Measurements from ENCODE around the gene LHFPL3.
A peak's percentile ranks its signal among the peaks of the same experiment; 100 is the strongest.
"Not testable (repeated sequence)": the region's sequence is repeated elsewhere in the genome, so short reads cannot be mapped to it uniquely, and the experiment has no call there.

Gene LHFPL3

GRCh38 chr7:104328296-104328969 lies at the start of gene LHFPL3:
TSS of gene LHFPL3 (plus strand) at chr7:104328603.
- DNase-seq (ENCODE audit: low read depth), result no peak

GRCh38 chr7:104281685-104282084 lies 46.7 kb upstream of the LHFPL3 start:
- not testable (repeated sequence) for DNase-seq (ENCODE audit: low read depth)

DNA sequence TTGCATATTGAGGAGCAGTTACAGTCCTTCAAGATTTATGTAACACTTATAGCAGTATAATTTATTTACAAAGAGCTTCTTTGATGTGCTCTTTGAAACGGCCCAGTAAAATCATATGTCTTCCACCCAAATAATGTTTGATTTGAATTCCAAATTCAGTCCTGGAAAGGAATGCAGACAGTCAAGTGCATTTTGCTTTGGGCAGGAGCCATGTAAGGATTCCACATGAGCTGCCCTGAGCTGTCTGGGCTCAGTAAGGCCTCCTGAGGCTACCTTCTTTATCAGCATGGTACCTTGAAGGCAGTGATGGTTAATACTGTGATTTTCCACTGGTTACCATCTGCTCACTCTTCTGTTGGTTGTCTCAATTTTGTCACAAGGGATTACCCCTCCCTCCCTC lies 41.6 kb upstream of the LHFPL3 start:
- DNase-seq (ENCODE audit: low read depth), result no peak

DNA sequence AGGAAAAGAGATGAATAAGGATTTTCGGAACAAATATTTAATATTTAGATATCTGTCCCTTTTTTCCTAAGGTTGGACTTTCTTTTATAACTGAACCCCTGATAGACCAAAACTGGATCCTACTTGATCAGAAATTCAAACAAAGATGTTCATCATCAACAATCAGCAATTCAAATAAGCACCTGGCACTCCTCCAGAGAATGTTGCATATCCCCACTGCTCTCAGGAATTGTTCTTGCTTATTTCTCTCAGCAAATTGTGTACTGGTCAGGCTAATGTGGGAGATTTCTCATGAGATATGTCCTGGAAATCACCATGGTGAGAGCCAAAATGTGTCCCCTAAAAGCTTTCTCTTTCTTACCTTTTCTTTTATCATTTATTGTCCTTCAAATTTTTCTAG lies 40.3 kb upstream of the LHFPL3 start:
- no peak for DNase-seq (ENCODE audit: low read depth)

DNA sequence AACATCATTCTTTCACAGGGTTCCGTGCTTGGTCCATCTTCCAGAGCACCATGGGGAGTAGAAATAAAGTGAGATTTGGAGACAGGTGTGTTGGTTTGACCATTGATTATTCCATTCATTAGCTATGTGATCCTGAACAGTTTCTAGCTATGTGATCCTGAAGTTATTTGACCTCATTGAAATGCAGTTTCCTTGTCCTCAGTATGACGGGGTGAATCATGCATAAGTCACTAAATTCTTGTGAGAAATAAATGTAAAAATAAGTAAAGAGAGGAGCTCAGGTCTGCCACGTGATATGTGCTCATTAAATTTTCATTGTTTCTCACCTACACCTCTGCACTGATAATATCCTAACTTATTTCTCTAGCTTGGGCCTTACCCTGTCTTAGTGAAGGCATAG lies 34.1 kb upstream of the LHFPL3 start:
- no peak for DNase-seq (ENCODE audit: low read depth)

DNA sequence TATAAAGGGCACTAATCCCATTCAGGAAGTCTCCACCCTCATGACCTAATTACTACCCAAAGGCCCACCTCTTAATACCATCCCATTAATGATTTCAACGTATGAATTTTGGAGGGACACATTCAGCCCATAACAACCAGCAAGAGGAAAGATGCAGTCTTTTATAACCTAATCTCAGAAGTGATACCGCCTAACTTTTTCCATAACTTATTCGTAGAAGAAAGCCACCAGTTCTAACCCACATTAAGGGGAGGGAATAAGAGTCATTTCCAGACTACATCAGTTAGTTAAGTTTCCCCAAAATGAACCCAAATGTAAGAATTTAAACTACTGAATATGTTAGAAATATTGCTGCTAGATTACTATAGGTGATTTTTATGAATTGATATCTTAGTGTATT lies 32.1 kb upstream of the LHFPL3 start:
- DNase-seq (ENCODE audit: low read depth), result no peak

- DNase-seq (ENCODE audit: low read depth), result no peak
Observed at GRCh38 chr7:104296900-104297299, 31.5 kb upstream of the LHFPL3 start.

GRCh38 chr7:104299323-104299722 lies 29.1 kb upstream of the LHFPL3 start:
- no peak for DNase-seq (ENCODE audit: low read depth)

GRCh38 chr7:104299777-104300176 lies 28.6 kb upstream of the LHFPL3 start:
- no peak for DNase-seq (ENCODE audit: low read depth)

DNA sequence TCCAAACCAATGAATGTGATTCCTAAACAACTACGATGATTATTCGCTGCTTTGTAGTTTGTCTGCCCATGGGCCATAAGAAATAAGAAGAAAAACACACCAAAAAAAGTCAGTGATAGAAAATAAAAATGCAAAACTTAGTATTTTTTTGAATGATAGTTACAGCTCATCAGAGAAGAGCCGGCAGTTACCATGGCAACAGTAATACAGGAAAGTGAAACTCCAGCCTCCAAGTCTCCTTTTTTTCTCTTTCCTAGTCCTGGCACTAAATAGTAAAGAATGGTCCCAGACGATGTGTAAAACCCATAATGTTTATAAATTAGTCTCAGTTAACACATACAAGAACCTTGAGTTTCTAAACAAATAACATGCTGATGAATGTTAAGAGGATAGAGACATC lies 21.6 kb upstream of the LHFPL3 start:
- DNase-seq (ENCODE audit: low read depth), result no peak

- no peak for DNase-seq (ENCODE audit: low read depth)
Observed at GRCh38 chr7:104317948-104318629, 10.3 kb upstream of the LHFPL3 start.

GRCh38 chr7:104327534-104327933 lies 869 bp upstream of the LHFPL3 start:
- no peak for DNase-seq (ENCODE audit: low read depth)

- DNase-seq (ENCODE audit: low read depth), result peak; percentile 0
Observed at GRCh38 chr7:104327938-104328295, 486 bp upstream of the LHFPL3 start.

DNA sequence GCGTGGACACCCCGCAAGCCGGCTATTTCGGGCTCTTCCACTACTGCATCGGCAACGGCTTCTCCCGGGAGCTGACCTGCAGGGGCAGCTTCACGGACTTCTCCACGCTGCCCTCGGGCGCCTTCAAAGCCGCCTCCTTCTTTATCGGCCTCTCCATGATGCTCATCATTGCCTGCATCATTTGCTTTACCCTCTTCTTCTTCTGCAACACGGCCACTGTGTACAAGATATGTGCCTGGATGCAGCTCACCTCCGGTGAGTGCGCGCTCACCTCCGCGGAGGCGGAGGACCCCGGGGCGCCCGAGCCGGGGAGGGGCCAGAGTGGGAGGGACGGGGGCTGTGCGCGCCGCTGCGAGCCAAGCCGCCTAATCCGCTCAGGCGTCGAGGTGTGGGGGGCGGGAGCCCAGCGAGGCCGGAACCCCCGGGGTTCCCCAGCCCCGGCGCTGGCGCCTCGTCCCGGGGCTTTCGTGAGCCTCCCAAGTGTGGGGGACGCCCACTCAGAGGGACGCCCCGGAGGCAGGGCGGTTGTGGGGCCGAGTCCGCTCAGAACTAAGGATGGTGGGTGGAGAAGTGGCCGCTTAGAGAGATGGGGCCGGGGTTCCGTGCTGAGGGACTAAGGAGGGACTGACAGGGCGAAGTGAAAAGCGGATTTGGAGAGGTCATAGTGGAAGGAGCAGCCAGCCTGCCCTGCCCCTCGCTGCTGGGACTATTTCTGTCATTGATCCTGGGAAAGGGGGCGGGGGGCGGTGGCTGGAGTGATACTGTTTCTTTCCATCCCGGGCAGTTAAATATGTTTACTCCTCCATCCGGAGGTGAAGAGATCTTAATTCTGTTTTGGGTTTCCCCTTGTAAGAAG lies 795 bp downstream of the LHFPL3 start:
- DNase-seq (ENCODE audit: low read depth), result no peak

DNA sequence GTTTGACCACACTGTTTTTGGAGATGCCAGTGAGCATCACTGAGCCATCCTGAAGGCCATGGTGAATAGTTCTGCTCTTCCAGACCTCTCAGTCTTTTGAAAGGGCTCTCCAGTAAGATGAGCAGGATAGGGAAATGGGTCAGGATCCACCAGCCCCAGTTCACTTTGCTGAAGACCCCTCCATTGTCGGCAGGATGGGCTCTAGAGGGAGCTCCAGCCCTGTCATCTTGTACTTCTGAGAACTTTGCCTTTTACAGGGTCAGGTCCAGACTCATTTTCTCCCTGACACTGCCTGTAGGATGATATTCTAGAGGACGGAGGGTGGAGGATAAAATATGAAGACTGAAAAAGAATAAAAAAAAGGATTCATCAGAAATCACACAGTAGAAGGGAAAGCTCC lies 13.1 kb downstream of the LHFPL3 start:
- no peak for DNase-seq (ENCODE audit: low read depth)

DNA sequence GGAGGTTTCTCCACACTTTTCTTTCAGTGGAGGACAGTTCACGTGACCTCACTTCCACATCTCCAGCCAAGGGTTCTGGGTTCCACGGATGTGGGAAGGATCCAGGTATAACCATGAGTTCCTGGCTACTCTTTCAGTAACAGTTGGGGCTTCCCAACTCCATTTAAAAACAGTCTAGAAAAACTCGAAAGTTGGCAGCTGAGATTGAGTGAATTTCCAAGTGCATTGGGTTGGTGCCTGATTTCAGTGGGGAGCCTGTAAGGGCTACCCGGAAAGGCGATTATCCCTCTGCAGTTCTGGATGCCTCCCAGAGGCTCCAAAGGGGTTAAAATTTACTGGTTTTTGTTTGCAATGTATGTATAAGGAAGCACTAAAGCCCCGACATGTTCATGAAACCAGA lies 24.3 kb downstream of the LHFPL3 start:
- no peak for DNase-seq (ENCODE audit: low read depth)

GRCh38 chr7:104357166-104357565 lies 28.8 kb downstream of the LHFPL3 start:
- DNase-seq (ENCODE audit: low read depth), result no peak

- DNase-seq (ENCODE audit: low read depth), result no peak
Observed at GRCh38 chr7:104358446-104359132, 30.2 kb downstream of the LHFPL3 start.

- no peak for DNase-seq (ENCODE audit: low read depth)
Observed at GRCh38 chr7:104362756-104363155, 34.4 kb downstream of the LHFPL3 start.

DNA sequence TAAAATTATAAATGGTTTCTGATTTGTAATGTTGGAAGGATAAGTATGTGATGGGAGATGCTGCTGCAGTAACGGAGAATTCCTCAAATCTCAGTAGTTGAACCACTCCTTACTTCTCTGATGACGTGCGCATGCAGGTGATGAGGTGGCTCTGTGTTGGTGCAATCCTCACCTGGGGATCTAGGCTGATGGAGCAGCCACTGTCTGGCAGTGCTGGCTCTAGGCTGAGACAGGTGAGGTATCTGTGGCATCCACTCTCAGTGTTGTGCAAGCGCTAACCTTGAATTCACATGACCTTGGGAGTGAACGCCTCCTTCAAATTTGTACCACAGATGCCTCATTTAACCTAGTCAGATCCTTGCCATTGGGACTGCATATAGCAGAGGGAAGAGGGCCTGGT lies 35.0 kb downstream of the LHFPL3 start:
- no peak for DNase-seq (ENCODE audit: low read depth)

DNA sequence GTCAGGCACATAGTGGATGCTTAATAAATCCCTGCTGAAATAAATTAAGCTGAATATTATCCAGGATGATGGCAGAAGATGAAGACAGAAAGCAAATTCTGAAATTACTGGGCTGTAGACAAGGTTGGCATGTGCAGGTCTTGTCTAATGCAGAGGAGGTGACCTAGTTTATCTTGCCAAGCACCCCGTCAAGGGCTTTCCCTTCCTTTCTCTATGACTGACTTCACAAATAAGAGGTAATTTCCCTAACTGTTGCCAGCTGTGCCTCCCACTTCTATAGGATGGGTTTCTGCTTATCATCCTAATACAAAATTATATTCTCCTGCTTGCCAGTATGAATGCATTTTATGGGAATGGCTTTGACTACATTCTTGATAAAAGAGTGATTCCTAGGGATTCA lies 38.0 kb downstream of the LHFPL3 start:
- DNase-seq (ENCODE audit: low read depth), result no peak

DNA sequence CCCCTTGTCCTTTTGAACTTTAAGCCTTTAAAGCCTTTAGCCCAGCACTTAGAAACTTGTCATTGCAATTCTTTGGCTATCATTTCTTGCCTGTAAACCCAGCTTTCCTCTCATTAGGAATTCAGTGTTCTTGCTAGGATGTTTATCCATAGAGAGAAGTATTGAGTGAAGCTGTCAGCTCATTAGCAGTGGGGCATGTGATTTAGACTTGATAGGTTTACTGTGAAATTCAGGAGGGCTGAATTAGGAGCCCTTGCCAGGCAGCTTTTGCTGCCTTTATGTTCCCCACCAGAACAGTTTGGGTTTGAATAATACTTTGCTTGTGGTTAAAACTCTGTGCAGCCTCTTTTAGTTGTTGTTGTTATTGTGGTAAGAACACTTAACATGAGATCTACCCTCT lies 39.5 kb downstream of the LHFPL3 start:
- no peak for DNase-seq (ENCODE audit: low read depth)
